PC-3 (cell line): ENCODE data around the gene CSRP3. TPM values are rescaled to one million over a fixed set of nuclear protein-coding genes. Genes with fewer than 3 reads are reported as not detected.

ENCODE experiments used
- ATAC-seq: fragments of 200-7000 bp; cut with Tn5 transposase; 2 replicates; pipeline ENCODE4 v1.9.1; 2020; ENCODE audit warnings: mild to moderate bottlenecking, moderate library complexity
- BruUV-seq: library from RNA; stranded (reverse); fragments of 400-500 nt; replicated peaks from 2 replicates; lab custom pipeline; 2021; lab: Mats Ljungman, UMichigan
- CTCF ChIA-PET: fragments of 300-600 bp; sonication (Branson Sonifier 250); formaldehyde crosslinking; loops from one replicate; lab custom pipeline; 2022; ENCODE audit warnings: antibody characterized with exemption; lab: Charles Lee
- POLR2A ChIA-PET: fragments of 300-600 bp; sonication (Branson Sonifier 250); formaldehyde crosslinking; loops from one replicate; lab custom pipeline; 2022; ENCODE audit warnings: antibody characterized with exemption; ENCODE audit not compliant: unreplicated experiment; lab: Charles Lee
- DNase-seq: peaks from one replicate; pipeline ENCODE4 v3.0.0-alpha.2; 2015
- H2AFZ ChIP-seq: fragments of 300-600 bp; sonication (generic); 2 replicates; pipeline ENCODE4 v1.6.0; 2016; ENCODE audit warnings: antibody characterized with exemption, low read length
- H3F3A ChIP-seq: fragments of 300-600 bp; sonication (generic); one replicate; pipeline ENCODE4 v1.6.0; 2017; ENCODE audit warnings: antibody characterized with exemption, low read length, control low read depth, mild to moderate bottlenecking; ENCODE audit not compliant: unreplicated experiment
- H3K27ac ChIP-seq: fragments of 300-600 bp; sonication (generic); 2 replicates; pipeline ENCODE4 v1.5.1; 2016; ENCODE audit warnings: mild to moderate bottlenecking, low read length
- H3K27me3 ChIP-seq: fragments of 300-600 bp; sonication (generic); 2 replicates; pipeline ENCODE4 v1.6.1; 2016; ENCODE audit warnings: low read length, mixed read lengths
- H3K36me3 ChIP-seq: fragments of 300-600 bp; sonication (generic); 2 replicates; pipeline ENCODE4 v1.6.1; 2016; ENCODE audit warnings: low read depth, mixed run types, low read length, mixed read lengths
- H3K4me1 ChIP-seq: fragments of 300-600 bp; sonication (generic); 2 replicates; pipeline ENCODE4 v1.5.1; 2016; ENCODE audit warnings: low read length; ENCODE audit not compliant: insufficient read depth
- H3K4me2 ChIP-seq: fragments of 300-600 bp; sonication (generic); 2 replicates; pipeline ENCODE4 v1.6.0; 2016; ENCODE audit warnings: low read length
- H3K4me3 ChIP-seq: fragments of 300-600 bp; sonication (generic); 2 replicates; pipeline ENCODE4 v1.5.1; 2016; ENCODE audit warnings: mild to moderate bottlenecking, low read length, mixed read lengths
- H3K79me2 ChIP-seq: fragments of 300-600 bp; sonication (generic); 2 replicates; pipeline ENCODE4 v1.6.1; 2017; ENCODE audit warnings: low read length, mixed read lengths
- H3K9ac ChIP-seq: fragments of 300-600 bp; sonication (generic); 2 replicates; pipeline ENCODE4 v1.6.0; 2016; ENCODE audit warnings: mild to moderate bottlenecking, low read length
- H3K9me2 ChIP-seq: fragments of 300-600 bp; sonication (generic); replicated peaks from 2 replicates; pipeline ENCODE4 v1.6.1; 2016; ENCODE audit warnings: mixed run types, low read length, mixed read lengths
- H3K9me3 ChIP-seq: fragments of 300-600 bp; sonication (generic); 2 replicates; pipeline ENCODE4 v1.6.1; 2016; ENCODE audit warnings: low read length, mixed read lengths
- H4K20me1 ChIP-seq: fragments of 300-600 bp; sonication (generic); 2 replicates; pipeline ENCODE4 v1.6.1; 2016; ENCODE audit warnings: low read length, mixed read lengths
- CTCF ChIP-seq: fragments of 300-600 bp; sonication (generic); conservative IDR thresholded peaks from 2 replicates; pipeline ENCODE4 v1.5.1; 2017; ENCODE audit warnings: antibody characterized with exemption, low read depth, mild to moderate bottlenecking, low read length
- EZH2 ChIP-seq: fragments of 300-600 bp; sonication (generic); IDR thresholded peaks from one replicate; pipeline ENCODE4 v1.6.1; 2017; ENCODE audit warnings: antibody characterized with exemption, mild to moderate bottlenecking, low read length; ENCODE audit not compliant: unreplicated experiment
- EZH2phosphoT487 ChIP-seq: fragments of 300-600 bp; sonication (generic); IDR thresholded peaks from 2 replicates; pipeline ENCODE4 v1.6.1; 2018; ENCODE audit warnings: mild to moderate bottlenecking, antibody characterized with exemption, low read length, borderline replicate concordance
- intact Hi-C: fragments of 100-400 bp; cut with micrococcal nuclease; formaldehyde crosslinking; loops from 2 replicates; pipeline ENCODE4 v1.9.0; 2023
- total RNA-seq: library from RNA; depleted of rRNA; stranded (reverse); fragments of >200 nt; gene quantifications from 2 replicates; pipeline ENCODE4 v1.2.3, GENCODE V29; 2014

The CSRP3 gene
- total RNA-seq, 1 experiment from 2014 or later = not detected

GRCh38 chr11:19200410-19201201, 1.2 kb downstream of the CSRP3 start:
- no peaks in the 10 kb centered on the region for H3F3A ChIP-seq
- no peaks in the 10 kb centered on the region for H3K79me2 ChIP-seq
- TF ChIP-seq EZH2phosphoT487 = no peak
- TF ChIP-seq CTCF = no peak
- no peaks in the 10 kb centered on the region for H3K27me3 ChIP-seq
- POLR2A ChIA-PET = no interaction called here
- BruUV-seq = no TSS peak
- peak overlapping the region; percentile 49 for H3K27ac ChIP-seq
- H3K4me3 ChIP-seq = no peak overlapping the region
- H3K9me3 ChIP-seq = no peaks in the 10 kb centered on the region
- intact Hi-C loops = loop anchor here (1.0 kb wide), 1 partner anchor 33 kb away; no protein-coding TSS in a partner anchor
- H4K20me1 ChIP-seq = no peaks in the 10 kb centered on the region
- H3K9ac ChIP-seq = no peak overlapping the region
- H3K4me2 ChIP-seq = peak overlapping the region; percentile 62
- H3K4me1 ChIP-seq = peaks cover 28% of the 10 kb centered on the region
- H3K36me3 ChIP-seq = no peaks in the 10 kb centered on the region
- no peaks in the 10 kb centered on the region for H3K9me2 ChIP-seq
- H2AFZ ChIP-seq = no peak overlapping the region
- peak; percentile 91 for ATAC-seq
- peak; percentile 89 for DNase-seq
- CTCF ChIA-PET = interaction anchor here (0.7 kb wide), 1 partner anchor 51 kb away, joined by 3 read pairs; no protein-coding TSS in a partner anchor

GRCh38 chr11:19199771-19200170, 2.0 kb downstream of the CSRP3 start:
- no peaks in the 10 kb centered on the region for H3F3A ChIP-seq
- H3K79me2 ChIP-seq = no peaks in the 10 kb centered on the region
- peaks cover 28% of the 10 kb centered on the region for H3K4me1 ChIP-seq
- no TSS peak for BruUV-seq
- ChIA-PET POLR2A (interaction anchor here (0.5 kb wide), 1 partner anchor 31 kb away, joined by 3 read pairs; no protein-coding TSS in a partner anchor), CTCF (interaction anchor here (0.7 kb wide), 1 partner anchor 52 kb away, joined by 3 read pairs; no protein-coding TSS in a partner anchor)
- intact Hi-C loops = loop anchor here (1.0 kb wide), 1 partner anchor 34 kb away; no protein-coding TSS in a partner anchor
- H3K9me3 ChIP-seq = no peaks in the 10 kb centered on the region
- peak; percentile 56 for ATAC-seq
- H4K20me1 ChIP-seq = no peaks in the 10 kb centered on the region
- no peaks in the 10 kb centered on the region for H3K27me3 ChIP-seq
- no peak overlapping the region for H3K9ac ChIP-seq
- H3K27ac ChIP-seq = no peak overlapping the region
- peak overlapping the region; percentile 62; the same call in 1 of the 2 replicates for H3K4me2 ChIP-seq
- H2AFZ ChIP-seq = no peak overlapping the region
- TF ChIP-seq EZH2 (no peak), EZH2phosphoT487 (no peak), CTCF (no peak)
- peak; percentile 13 for DNase-seq
- no peaks in the 10 kb centered on the region for H3K9me2 ChIP-seq
- H3K36me3 ChIP-seq = no peaks in the 10 kb centered on the region
- H3K4me3 ChIP-seq = no peak overlapping the region

- H3K9me2 ChIP-seq = no peaks in the 10 kb centered on the region
- H3K27me3 ChIP-seq = no peaks in the 10 kb centered on the region
- H3K79me2 ChIP-seq = no peaks in the 10 kb centered on the region
- H3K4me3 ChIP-seq = no peak overlapping the region
- H3K9me3 ChIP-seq = no peaks in the 10 kb centered on the region
- ATAC-seq (no peak), DNase-seq (no peak)
- no peak for TF ChIP-seq CTCF
- no peak for TF ChIP-seq EZH2phosphoT487
- TF ChIP-seq EZH2 = no peak
- no peak overlapping the region for H3K27ac ChIP-seq
- ChIA-PET POLR2A (no interaction called here), CTCF (no interaction called here)
- no peaks in the 10 kb centered on the region for H3K36me3 ChIP-seq
- no TSS peak for BruUV-seq
- no peak overlapping the region for H2AFZ ChIP-seq
- H3K4me1 ChIP-seq = peaks cover 28% of the 10 kb centered on the region
- H3K4me2 ChIP-seq = no peak overlapping the region
- no peak overlapping the region for H3K9ac ChIP-seq
- H4K20me1 ChIP-seq = no peaks in the 10 kb centered on the region
- intact Hi-C loops = no loop called here
- no peaks in the 10 kb centered on the region for H3F3A ChIP-seq
Measured at GRCh38 chr11:19199048-19199447, 2.7 kb downstream of the CSRP3 start.
